OCI-M2 (cell line): ENCODE measurements around the gene LYZL4.

Source experiments
- DNase-seq: peaks from one replicate; lab custom pipeline; 2025; ENCODE audit not compliant: unreplicated experiment; lab: John Stamatoyannopoulos, UW

The LYZL4 gene

GRCh38 chr3:42375121-42375800 lies 35.1 kb downstream of the LYZL4 start:
- DNase-seq, result no peak

- no peak for DNase-seq
Observed at GRCh38 chr3:42371776-42372175, 38.6 kb downstream of the LYZL4 start.

DNA sequence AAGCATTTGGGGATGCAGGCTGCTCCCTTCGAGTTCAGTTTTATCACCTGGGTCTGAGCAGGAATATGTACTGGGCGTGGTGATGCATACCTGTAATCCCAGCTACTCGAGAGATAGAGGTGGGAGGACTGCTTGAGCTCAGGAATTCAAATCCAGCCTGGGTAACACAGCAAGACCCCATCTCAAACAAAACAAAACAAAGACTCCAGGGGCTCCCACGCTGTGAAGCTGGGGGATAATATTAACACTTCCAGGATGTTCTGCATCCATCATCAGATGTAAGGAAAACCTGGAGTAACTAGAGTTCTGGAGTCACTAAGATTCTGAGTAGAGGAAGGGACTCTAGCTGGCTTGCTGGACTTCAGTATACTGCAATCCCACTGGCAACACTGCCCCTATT lies 40.6 kb downstream of the LYZL4 start:
- DNase-seq, result no peak

GRCh38 chr3:42369304-42369703 lies 41.1 kb downstream of the LYZL4 start:
- DNase-seq, result no peak

GRCh38 chr3:42368861-42369260 lies 41.5 kb downstream of the LYZL4 start:
- DNase-seq, result no peak

DNA sequence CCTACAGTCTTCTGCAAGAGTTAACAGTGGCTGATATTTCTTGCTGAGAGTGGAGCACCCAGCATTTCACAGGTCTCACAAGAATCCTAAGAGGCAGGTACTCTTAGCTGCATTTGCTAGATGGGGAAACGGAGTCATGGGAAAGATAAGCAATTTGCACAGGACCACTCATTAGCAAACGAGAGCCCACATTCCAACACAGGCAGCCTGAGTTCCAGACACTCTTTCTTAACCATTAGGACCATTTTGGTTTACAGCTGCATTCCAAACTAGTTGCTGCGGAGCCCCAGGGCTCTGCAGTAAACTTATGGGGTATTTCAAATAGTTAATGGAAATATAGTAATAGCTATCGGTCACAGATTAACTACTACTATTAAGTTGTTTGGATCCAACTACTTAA lies 42.5 kb downstream of the LYZL4 start:
- DNase-seq, result no peak

DNA sequence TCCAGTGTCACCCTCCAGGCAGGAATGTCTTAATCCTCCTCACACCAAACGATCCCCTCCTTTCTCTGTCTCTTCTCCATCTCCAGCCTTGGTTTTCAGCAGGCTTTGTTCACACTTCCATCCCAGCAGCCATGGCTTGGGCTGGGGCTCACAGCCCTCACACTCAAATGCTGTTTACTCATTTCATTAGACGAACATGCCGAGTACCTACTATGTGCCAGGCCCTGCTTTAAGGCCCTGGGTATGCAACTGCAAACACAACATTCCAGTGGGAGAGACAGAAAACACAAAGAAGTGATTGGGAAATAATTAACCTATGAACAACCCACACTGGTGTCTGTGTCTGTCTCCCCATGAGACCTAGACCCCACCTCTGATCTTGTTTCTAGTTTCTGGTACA lies 43.9 kb downstream of the LYZL4 start:
- no peak for DNase-seq

DNA sequence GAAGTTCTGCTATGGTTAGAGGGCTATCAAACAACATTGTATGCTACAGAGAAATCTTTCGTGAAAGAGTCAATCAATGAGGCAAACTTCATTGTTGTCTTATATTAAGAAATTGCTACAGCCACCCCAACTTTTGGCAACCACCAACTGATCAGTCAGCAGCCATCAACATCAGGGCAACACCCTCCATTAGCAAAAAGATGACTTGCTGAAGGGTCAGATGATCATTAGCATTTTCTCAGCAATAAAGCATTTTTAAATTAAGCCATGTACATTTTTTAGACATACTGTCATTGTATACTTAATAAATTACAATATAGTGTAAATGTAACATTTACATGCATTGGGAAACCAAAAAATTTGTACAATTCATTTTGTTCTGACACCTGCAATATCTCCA lies 53.1 kb downstream of the LYZL4 start:
- DNase-seq, result no peak

DNA sequence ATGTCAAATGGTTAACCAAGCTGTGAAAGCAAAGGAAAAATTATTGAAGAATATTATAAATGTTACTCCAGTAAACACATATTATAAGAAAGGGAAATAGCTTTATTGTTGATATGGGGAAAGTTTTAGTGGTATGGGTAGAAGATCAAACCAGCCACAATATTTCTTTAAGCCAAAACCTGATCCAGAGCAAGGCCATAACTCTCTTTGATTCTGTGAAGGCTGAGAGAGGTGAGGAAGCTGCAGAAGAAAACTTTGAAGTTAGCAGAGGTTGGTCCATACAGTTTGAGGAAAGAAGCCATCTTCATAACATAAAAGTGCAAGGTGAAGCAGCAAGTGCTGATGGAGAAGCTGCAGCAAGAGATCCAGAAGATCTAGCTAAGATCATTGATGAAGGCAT lies 54.8 kb downstream of the LYZL4 start:
- no peak for DNase-seq

GRCh38 chr3:42353631-42354030 lies 56.8 kb downstream of the LYZL4 start:
- no peak for DNase-seq

DNA sequence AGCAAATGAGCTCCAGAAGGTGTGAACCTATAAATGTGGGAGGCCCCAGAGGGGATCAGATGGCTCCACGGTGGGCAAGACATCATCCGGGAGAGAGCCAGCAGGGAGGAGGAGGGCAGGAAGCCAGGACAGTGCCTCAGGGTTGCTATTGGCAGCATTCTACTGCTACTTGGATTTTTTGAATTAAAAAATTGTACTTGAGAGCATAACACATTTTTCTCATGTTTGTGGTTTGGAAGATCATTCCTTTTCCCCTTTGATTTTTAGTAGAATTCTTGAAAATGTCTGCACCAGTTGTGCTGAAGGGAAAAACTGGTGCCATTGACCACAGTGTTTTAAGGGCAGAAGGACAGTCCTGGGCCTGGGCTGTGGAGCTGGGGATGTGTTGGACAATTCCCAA lies 59.2 kb downstream of the LYZL4 start:
- no peak for DNase-seq

GRCh38 chr3:42349765-42350594 lies 60.4 kb downstream of the LYZL4 start:
- no peak for DNase-seq

DNA sequence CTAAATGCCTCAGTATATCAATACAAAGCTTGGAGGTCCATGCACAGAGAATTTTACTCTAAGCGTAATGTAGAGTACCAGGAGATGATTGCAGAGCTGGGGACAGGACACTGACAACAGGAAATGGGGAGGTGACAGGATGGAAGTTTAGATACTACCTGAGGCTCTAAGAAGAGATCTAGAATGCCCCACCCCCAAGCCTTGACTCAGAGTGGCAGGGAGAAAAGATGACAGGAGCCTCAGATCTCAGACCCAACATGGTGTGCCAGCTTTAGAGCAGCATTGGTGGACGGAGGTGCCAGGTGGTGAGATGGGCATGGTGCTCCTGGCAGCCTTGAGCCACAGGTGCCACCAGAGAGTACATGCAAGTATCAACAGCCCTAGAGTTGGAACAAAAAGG lies 62.5 kb downstream of the LYZL4 start:
- no peak for DNase-seq
